Adrenal gland (tissue), 12 donors: Measurements from ENCODE around the gene PTPRN2. TPM values are rescaled to one million over a fixed set of nuclear protein-coding genes. Genes with fewer than 3 reads are reported as not detected.

Source experiments
- DNase-seq, 7 donors: peaks; one replicate each; pipeline ENCODE4 v3.0.0-alpha.2; 2019 to 2020
- H3K27ac ChIP-seq, 5 donors: fragments of 200-600 bp; sonication (generic) in 4 of 5; 1 replicate in 3 of 5; 2 replicates in 2 of 5; pipeline versions ENCODE4 v1.5.1 to v1.8.0; 2016 to 2020; ENCODE audit warnings: mild to moderate bottlenecking in 1 of 5
- H3K27me3 ChIP-seq: fragments of 200-600 bp; 2 replicates; pipeline ENCODE4 v1.8.0; 2021
- H3K36me3 ChIP-seq, 2 donors: fragments of 200-600 bp; replicated peaks in 1 of 2; 1 replicate in 1 of 2; 2 replicates in 1 of 2; pipeline versions ENCODE4 v1.5.1 to v1.8.0; 2018 to 2022
- H3K4me1 ChIP-seq, 2 donors: fragments of 200-600 bp; replicated peaks in 1 of 2; 1 replicate in 1 of 2; 2 replicates in 1 of 2; pipeline versions ENCODE4 v1.5.1 to v1.8.0; 2018 to 2021
- H3K4me3 ChIP-seq, 4 donors: fragments of 200-600 bp; sonication (generic) in 3 of 4; one replicate each; pipeline ENCODE4 v1.5.1; 2016 to 2018
- H3K9me3 ChIP-seq, 3 donors: fragments of 200-600 bp; sonication (generic) in 1 of 3; replicated peaks in 1 of 3; 1 replicate in 2 of 3; 2 replicates in 1 of 3; pipeline versions ENCODE4 v1.5.1 to v1.8.0; 2016 to 2021
- POLR2A ChIP-seq, 2 donors: fragments of 450-650 bp; IDR thresholded peaks; one replicate each; pipeline ENCODE4 v1.6.1; 2017; ENCODE audit warnings: antibody characterized with exemption in 2 of 2, mild to moderate bottlenecking in 2 of 2, moderate library complexity in 1 of 2
- WGBS, 4 donors: extraction: QIAGEN DNeasy Blood & Tissue Kit in 2 of 4; methylation state at CpG; one replicate each; pipeline versions ENCODE4 v1.1.5 to v1.1.7; 2013 to 2017; 5-methylcytosine and 5-hydroxymethylcytosine counted together
- intact Hi-C, 2 donors: fragments of 100-400 bp; cut with DNase I; formaldehyde crosslinking; loops; one replicate each; pipeline versions ENCODE4 v1.14.1 to v1.15.0; 2022 to 2023
- polyA plus RNA-seq, 3 donors: library from polyadenylated mRNA; stranded (reverse); fragments of 200-250 nt in 2 of 3; fragments of 350-450 nt in 1 of 3; fragmentation: Illumina TruSeq in 1 of 3; extraction: RNeasy Lipid Tissue Mini Kit (QIAGEN cat#74804) in 1 of 3; gene quantifications; one replicate each; pipeline ENCODE4 v1.2.3, GENCODE V29; 2013 to 2014
- total RNA-seq, 9 donors: library from RNA; depleted of rRNA in 4 of 9; stranded (reverse); fragments of >200 nt in 4 of 9; fragments of 120-200 nt in 1 of 9; fragmentation: NEBNext Ultra II Directional in 1 of 9; extraction: Animal tissue kit (Norgen Biotek cat#: 25700) in 1 of 9; gene quantifications; one replicate each; pipeline versions ENCODE4 v1.1.0 to v1.2.4, GENCODE V29; 2013 to 2023
- TF ChIP-seq, protein P1 (sequence below), 6 experiments: fragments of 450-650 bp in 4 of 6; fragments of 200-600 bp in 2 of 6; sonication (generic) in 1 of 6; IDR thresholded peaks; 1 replicate in 5 of 6; 2 replicates in 1 of 6; pipeline versions ENCODE4 v1.5.1 to v1.8.0; 2016 to 2021; ENCODE audit warnings: antibody characterized with exemption in 6 of 6, mild to moderate bottlenecking in 2 of 6, moderate library complexity in 1 of 6
- donor health status: healthy with polysubstance abuse.
- donor health status: Bipolar disorder and iron deficiency.
- donor health status: DM: yes; HTN: yes; CAD: no.
- donor health status: DM: no; HTN: no; CAD: no.
- donor health status: DM: no; HTN: no; CAD: no.
- donor health status: DM: yes; HTN: yes; CAD: no.

PTPRN2 gene
- total and polyA plus RNA-seq, 12 donors, result 2.2 to 16.2 (median 3.4) TPM

DNA sequence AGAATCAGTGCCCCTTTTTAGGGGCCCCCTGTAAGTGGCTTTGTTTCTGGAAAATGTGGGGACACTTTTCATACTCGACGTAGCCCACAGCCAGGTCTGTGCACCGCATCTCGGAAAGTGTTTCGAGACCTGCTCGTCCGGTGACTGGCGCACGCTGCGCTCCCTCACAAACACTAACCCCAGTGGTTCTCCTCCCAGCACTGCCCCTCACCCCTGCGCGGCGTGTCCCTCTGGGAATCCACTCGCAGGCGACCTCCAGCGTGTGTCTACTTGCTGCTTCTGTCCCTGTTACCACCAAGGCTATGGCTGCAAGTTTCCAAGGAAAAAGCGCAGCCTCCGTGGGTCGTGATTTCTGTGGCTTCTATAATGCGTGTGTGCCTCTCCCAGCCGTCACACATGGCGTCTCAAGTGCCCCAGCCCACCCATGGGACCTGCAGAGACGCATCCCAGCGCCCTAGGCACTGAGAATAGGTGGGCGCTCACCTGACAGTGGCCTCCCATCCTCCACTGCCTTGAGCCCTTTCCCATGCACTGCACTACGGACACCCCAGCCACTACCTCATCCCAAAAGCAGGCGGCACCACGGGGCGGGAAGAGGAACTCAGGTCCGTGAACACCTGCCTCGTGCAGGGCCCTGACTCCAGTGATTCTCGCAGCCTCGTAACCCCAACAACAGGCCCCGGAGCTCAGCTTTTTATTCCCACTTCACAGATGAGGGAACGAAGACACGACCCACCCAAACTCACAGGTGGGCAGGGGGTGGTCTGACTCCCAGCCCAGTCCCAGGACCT is 49.3 kb downstream of the PTPRN2 start:
- no peak overlapping the region for H3K4me3 ChIP-seq
- intact Hi-C loops, result no loop called here
- no peaks in the 10 kb centered on the region for H3K36me3 ChIP-seq
- no peaks in the 10 kb centered on the region for H3K9me3 ChIP-seq
- no peak overlapping the region for H3K27ac ChIP-seq
- no peak for TF ChIP-seq POLR2A (IDR thresholded peaks at IDR 0.05)
- TF ChIP-seq, protein P1, sequence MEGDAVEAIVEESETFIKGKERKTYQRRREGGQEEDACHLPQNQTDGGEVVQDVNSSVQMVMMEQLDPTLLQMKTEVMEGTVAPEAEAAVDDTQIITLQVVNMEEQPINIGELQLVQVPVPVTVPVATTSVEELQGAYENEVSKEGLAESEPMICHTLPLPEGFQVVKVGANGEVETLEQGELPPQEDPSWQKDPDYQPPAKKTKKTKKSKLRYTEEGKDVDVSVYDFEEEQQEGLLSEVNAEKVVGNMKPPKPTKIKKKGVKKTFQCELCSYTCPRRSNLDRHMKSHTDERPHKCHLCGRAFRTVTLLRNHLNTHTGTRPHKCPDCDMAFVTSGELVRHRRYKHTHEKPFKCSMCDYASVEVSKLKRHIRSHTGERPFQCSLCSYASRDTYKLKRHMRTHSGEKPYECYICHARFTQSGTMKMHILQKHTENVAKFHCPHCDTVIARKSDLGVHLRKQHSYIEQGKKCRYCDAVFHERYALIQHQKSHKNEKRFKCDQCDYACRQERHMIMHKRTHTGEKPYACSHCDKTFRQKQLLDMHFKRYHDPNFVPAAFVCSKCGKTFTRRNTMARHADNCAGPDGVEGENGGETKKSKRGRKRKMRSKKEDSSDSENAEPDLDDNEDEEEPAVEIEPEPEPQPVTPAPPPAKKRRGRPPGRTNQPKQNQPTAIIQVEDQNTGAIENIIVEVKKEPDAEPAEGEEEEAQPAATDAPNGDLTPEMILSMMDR (IDR thresholded peaks at IDR 0.05), result no peak
- DNase-seq, result no peak
- 91 to 94% (median 92%) methylated on average over 34 to 36 of the region's 36 CpGs for WGBS, 4 donors
- H3K27me3 ChIP-seq, result no peaks in the 10 kb centered on the region
- H3K4me1 ChIP-seq, result no peaks in the 10 kb centered on the region

DNA sequence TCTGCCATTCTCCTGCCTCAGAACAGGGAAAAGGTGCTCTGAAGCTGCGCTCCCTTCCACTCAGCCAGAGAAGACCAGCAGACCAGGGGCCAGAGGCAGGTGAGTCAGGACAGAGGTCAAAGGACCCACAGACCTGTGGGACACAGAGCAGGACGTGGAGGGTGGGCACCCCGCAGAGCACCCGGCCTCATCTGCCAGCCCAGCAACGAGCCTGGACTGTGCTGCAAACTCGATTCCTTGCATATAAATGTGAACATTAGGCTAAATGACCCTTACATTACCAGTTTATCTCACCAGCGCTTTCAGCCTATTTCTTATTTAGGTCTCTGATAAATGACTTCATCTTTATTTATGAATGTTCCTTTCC is 50.1 kb downstream of the PTPRN2 start:
- Histone ChIP-seq H3K27me3 (no peaks in the 10 kb centered on the region), H3K27ac (peak overlapping the region in 1 of 5 donors; percentile 25), H3K4me3 (no peak overlapping the region), H3K4me1 (no peaks in the 10 kb centered on the region), H3K9me3 (no peaks in the 10 kb centered on the region), H3K36me3 (no peaks in the 10 kb centered on the region)
- TF ChIP-seq, protein P1 (IDR thresholded peaks at IDR 0.05), result no peak
- no peak for DNase-seq
- 34 to 64% (median 60%) methylated on average over 3 to 7 of the region's 7 CpGs for WGBS, 4 donors
- intact Hi-C loops, result no loop called here

DNA sequence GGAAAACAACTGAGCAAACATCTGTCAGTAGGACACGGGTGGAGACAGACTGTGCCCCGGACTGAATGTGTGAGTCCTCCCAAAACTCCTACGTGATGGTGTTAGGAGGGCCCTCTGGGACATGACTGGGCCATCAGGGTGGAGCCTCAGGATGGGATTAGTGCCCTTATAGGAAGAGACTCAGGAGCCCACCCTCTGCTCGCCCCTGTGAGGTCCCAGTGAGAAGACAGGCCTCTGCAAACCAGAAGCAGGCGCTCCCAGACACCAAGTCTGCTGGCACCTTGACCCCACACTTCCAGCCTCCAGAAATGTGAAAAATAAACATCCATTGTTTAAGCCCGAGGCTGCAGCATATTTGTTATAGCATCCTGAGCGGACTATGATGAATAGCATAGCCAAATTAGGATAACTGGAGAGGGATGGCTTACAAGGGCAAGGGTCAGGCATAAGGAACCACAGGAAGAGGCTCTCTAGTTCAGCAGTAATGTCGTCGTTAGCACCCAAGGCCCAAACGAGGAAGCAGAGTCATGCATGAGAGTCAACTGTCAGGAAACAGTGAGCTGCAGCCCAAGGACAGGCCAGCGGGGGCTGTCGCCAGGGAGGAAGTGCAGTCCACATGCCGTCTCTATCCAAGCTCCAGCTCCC is 50.6 kb downstream of the PTPRN2 start:
- intact Hi-C loops, result no loop called here
- TF ChIP-seq, protein P1 (IDR thresholded peaks at IDR 0.05), result no peak
- no peak for TF ChIP-seq POLR2A (IDR thresholded peaks at IDR 0.05)
- Histone ChIP-seq H3K36me3 (no peaks in the 10 kb centered on the region), H3K4me3 (no peak overlapping the region), H3K4me1 (no peaks in the 10 kb centered on the region), H3K9me3 (no peaks in the 10 kb centered on the region), H3K27ac (peak overlapping the region in 2 of 5 donors; percentile 17 to 29), H3K27me3 (no peaks in the 10 kb centered on the region)
- WGBS, 4 donors, result 51 to 61% (median 55%) methylated on average over 8 to 13 of the region's 13 CpGs
- peak in 4 of 7 donors; percentile 18 to 63 (median 32) for DNase-seq

DNA sequence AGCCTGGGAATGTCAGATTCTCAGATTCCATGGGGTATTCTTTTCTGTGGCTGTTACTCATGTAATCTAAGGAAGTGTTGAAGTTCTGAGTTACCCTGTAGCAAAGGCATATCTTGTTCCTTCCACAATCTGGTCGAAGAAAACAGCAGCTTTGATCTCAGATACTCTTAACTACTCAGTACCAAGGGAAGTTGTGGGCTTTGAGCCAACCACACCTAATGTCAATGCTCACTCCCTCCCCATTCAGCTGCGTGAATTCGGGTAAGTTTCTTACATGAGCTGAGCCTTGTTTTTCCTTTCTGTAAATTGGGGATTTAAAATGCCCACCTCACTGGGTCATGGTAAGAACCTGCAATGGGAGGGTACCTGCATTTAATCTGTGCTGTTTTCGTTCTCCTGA is 52.5 kb downstream of the PTPRN2 start:
- H3K4me3 ChIP-seq, result no peak overlapping the region
- 68 to 86% (median 76%) methylated on average over 4 of the region's 4 CpGs for WGBS, 4 donors
- DNase-seq, result no peak
- no peaks in the 10 kb centered on the region for H3K36me3 ChIP-seq
- intact Hi-C loops, result no loop called here
- no peaks in the 10 kb centered on the region for H3K27me3 ChIP-seq
- no peak for TF ChIP-seq POLR2A (IDR thresholded peaks at IDR 0.05)
- TF ChIP-seq, protein P1 (IDR thresholded peaks at IDR 0.05), result no peak
- H3K27ac ChIP-seq, result no peak overlapping the region
- H3K9me3 ChIP-seq, result no peaks in the 10 kb centered on the region
- no peaks in the 10 kb centered on the region for H3K4me1 ChIP-seq
